ENCODE results near the gene NEU2.

- TF ChIP-seq CTCF (conservative IDR thresholded peaks at IDR 0.05 in 1 of 2, IDR thresholded peaks at IDR 0.05 in 1 of 2; ENCODE audit: extremely low read depth in 1 of 2, insufficient read depth in 1 of 2, low read depth in 1 of 2, low read length in 2 of 2) = no peak
- no peak for TF ChIP-seq EZH2 (IDR thresholded peaks at IDR 0.05; ENCODE audit: borderline replicate concordance, low read length)
These were observed 1.2 kb downstream of the NEU2 start for GRCh38 chr2:233033672-233034071.

Data from mammary epithelial cell (primary cell).